ENCODE results near the gene RBL1.
A peak's percentile ranks its signal among the peaks of the same experiment; 100 is the strongest.

RBL1 gene

DNA sequence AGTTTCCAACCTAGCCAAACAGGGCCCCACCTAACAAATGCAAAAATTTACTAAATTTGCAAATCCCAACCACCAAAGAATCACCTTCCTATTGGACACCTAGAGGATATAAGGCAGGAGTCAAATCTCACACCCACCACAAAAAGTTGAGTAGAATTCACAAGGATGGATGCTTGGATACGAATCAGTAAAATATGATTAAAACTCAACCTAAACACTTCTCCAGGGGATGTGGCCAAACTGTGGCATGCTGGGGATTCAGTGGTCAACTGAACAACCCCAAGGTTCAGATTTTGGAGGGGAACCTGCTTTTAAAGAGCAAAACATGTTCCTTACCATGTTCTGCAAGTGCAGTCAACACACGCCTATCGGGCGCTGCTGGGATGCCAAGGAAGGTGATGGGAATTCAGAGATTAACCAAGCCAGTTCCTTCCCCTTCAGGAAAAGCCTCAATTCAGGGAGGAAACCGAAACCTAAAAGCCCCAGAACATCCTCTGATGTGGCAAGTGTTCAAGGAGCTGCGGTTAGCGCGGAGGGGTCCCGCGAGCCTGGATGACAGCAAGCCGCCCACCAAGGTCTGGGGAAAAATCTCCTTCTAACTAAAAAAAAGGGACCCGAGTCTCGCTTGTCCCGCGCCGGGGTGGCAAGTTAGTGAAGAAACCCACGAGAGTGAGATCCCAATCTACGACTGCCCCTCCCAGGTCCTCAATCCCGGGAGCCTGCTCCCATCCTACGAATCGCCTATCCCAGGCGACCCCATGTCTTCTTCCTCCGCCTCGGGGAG lies 145.2 kb downstream of the RBL1 start:
- peak; percentile 19 for DNase-seq (ENCODE audit: low spot score)

Measured in putamen (tissue), 1 donor.